LNCAP (cell line): ENCODE measurements around the gene CFAP45.
A peak's percentile ranks its signal among the peaks of the same experiment; 100 is the strongest.

ENCODE experiments used
- CTCF ChIP-seq: fragments of 450-650 bp; IDR thresholded peaks from 2 replicates; pipeline ENCODE4 v1.5.1; 2017; ENCODE audit warnings: mild to moderate bottlenecking

The CFAP45 gene

GRCh38 chr1:159831412-159832141 is 68.4 kb downstream of the CFAP45 start:
- TF ChIP-seq CTCF, result no peak

- no peak for TF ChIP-seq CTCF
Measured at GRCh38 chr1:159830722-159831121, 69.2 kb downstream of the CFAP45 start.

GRCh38 chr1:159829822-159830465 is 70.0 kb downstream of the CFAP45 start:
- no peak for TF ChIP-seq CTCF

GRCh38 chr1:159829273-159829634 is 70.7 kb downstream of the CFAP45 start:
- TF ChIP-seq CTCF, result peak; percentile 46

- TF ChIP-seq CTCF, result no peak
Measured at GRCh38 chr1:159828581-159829272, 71.2 kb downstream of the CFAP45 start.

GRCh38 chr1:159828176-159828575 is 71.8 kb downstream of the CFAP45 start:
- TF ChIP-seq CTCF, result no peak

GRCh38 chr1:159827549-159827948 is 72.4 kb downstream of the CFAP45 start:
- TF ChIP-seq CTCF, result no peak
